ENCODE data around the gene SLC39A11. TPM values are rescaled to one million over a fixed set of nuclear protein-coding genes. Genes with fewer than 3 reads are reported as not detected.

The SLC39A11 gene
- total and polyA plus RNA-seq, 2 of the 13 experiments (the other 11 are each of a cell fraction or from before 2014, with no cell fraction given), result 17.2 to 31.5 TPM

DNA sequence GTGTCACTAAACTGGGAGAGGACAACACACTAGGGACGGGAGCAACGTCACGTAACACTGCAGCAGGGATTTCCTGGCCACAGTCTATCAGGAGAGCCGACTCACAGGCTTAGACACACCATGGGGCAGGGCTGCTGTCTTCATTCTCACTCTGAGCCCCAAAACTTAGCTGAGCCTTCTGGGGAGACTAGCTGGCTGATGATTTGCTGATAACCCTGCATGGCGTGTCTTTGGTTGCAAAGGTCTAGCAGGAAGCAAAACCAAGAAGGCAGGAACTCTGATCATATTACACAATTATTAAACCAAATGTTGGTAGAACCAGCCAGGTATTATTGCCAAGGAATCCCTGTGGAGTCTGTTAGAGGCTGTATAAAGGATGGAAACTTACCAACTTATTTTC, 345.0 kb downstream of the SLC39A11 start:
- FAIRE-seq, result no peak
- Histone ChIP-seq H3K36me3 (replicated peaks in 1 of 2; ENCODE audit: control insufficient read depth in 1 of 2, insufficient read depth in 2 of 2, low read length in 2 of 2) (no peaks in the 10 kb centered on the region), H3K4me3 (replicated peaks in 1 of 3; ENCODE audit: insufficient read depth in 1 of 3, low read depth in 2 of 3, low read length in 3 of 3) (no peak overlapping the region), H3K79me2 (ENCODE audit: insufficient read depth, low read length) (no peaks in the 10 kb centered on the region), H2AFZ (ENCODE audit: low read length) (no peak overlapping the region), H3K27ac (ENCODE audit: extremely low read length, insufficient read depth, low read length) (no peak overlapping the region), H4K20me1 (ENCODE audit: insufficient read depth, low read length) (no peaks in the 10 kb centered on the region), H3K9ac (ENCODE audit: insufficient read depth, low read depth, low read length) (no peak overlapping the region), H3K9me3 (ENCODE audit: low read length) (no peaks in the 10 kb centered on the region), H3K27me3 (ENCODE audit: control insufficient read depth in 1 of 2, insufficient read depth in 2 of 2, low read length in 2 of 2) (no peaks in the 10 kb centered on the region), H3K4me2 (ENCODE audit: low read depth, low read length) (no peak overlapping the region), H3K4me1 (ENCODE audit: insufficient read depth, low read length) (peaks cover 27% of the 10 kb centered on the region)
- WGBS (ENCODE audit: low lambda C conversion rate), result 90% methylated on average over 5 of the region's 5 CpGs
- ATAC-seq, result no peak
- intact Hi-C loops (cut with micrococcal nuclease; ENCODE audit: unreplicated experiment) (no loop called here), in situ Hi-C loops (cut with HindIII; ENCODE audit: extremely low pct_ligation_motif_present, low pct_unique_long_range_greater_than_20kb) (no loop called here)
- BruUV-seq (replicated peaks), result no TSS peak
- ChIA-PET POLR2A (no interaction called here), CTCF (ENCODE audit: low intra/inter-chr PET ratio, low total read pairs) (no interaction called here)
- TF ChIP-seq HNF4G (IDR thresholded peaks at IDR 0.05; ENCODE audit: borderline replicate concordance, low read depth, low read length) (no peak), HNF4G (CRISPR knock-in tag; IDR thresholded peaks at IDR 0.05; ENCODE audit: borderline replicate concordance, low read depth) (no peak), ZFP1 (CRISPR knock-in tag; IDR thresholded peaks at IDR 0.05) (no peak), FOXA3 (CRISPR knock-in tag; IDR thresholded peaks at IDR 0.05) (no peak), KDM3A (CRISPR knock-in tag; IDR thresholded peaks at IDR 0.05; ENCODE audit: low read depth) (no peak), SUZ12 (IDR thresholded peaks at IDR 0.05; ENCODE audit: low read depth, low read length) (no peak), DNMT1 (CRISPR knock-in tag; IDR thresholded peaks at IDR 0.05) (no peak), CC2D1A (CRISPR knock-in tag; IDR thresholded peaks at IDR 0.05) (no peak), ZNF282 (IDR thresholded peaks at IDR 0.05; ENCODE audit: partially characterized antibody) (no peak), ZNF446 (CRISPR knock-in tag; IDR thresholded peaks at IDR 0.05) (no peak), ZNF816 (CRISPR knock-in tag; IDR thresholded peaks at IDR 0.05; ENCODE audit: borderline replicate concordance) (no peak)
- TF ChIP-seq, protein P1, sequence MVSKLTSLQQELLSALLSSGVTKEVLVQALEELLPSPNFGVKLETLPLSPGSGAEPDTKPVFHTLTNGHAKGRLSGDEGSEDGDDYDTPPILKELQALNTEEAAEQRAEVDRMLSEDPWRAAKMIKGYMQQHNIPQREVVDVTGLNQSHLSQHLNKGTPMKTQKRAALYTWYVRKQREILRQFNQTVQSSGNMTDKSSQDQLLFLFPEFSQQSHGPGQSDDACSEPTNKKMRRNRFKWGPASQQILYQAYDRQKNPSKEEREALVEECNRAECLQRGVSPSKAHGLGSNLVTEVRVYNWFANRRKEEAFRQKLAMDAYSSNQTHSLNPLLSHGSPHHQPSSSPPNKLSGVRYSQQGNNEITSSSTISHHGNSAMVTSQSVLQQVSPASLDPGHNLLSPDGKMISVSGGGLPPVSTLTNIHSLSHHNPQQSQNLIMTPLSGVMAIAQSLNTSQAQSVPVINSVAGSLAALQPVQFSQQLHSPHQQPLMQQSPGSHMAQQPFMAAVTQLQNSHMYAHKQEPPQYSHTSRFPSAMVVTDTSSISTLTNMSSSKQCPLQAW (CRISPR knock-in tag; IDR thresholded peaks at IDR 0.05), result no peak
- TF ChIP-seq, protein P2, sequence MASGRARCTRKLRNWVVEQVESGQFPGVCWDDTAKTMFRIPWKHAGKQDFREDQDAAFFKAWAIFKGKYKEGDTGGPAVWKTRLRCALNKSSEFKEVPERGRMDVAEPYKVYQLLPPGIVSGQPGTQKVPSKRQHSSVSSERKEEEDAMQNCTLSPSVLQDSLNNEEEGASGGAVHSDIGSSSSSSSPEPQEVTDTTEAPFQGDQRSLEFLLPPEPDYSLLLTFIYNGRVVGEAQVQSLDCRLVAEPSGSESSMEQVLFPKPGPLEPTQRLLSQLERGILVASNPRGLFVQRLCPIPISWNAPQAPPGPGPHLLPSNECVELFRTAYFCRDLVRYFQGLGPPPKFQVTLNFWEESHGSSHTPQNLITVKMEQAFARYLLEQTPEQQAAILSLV (CRISPR knock-in tag; IDR thresholded peaks at IDR 0.05; ENCODE audit: borderline replicate concordance), result no peak
- DNase-seq (ENCODE audit: low spot score), result no peak

Measured in HepG2 (cell line).